Upper lobe of right lung (tissue), 1 donor: ENCODE measurements around the gene HEG1. TPM values are rescaled to one million over a fixed set of nuclear protein-coding genes. Genes with fewer than 3 reads are reported as not detected.

Experiments
- ATAC-seq: fragments of 200-7000 bp; cut with Tn5 transposase; one replicate; pipeline ENCODE4 v1.9.1; 2020; ENCODE audit warnings: mild to moderate bottlenecking, moderate library complexity
- DNase-seq: peaks from one replicate; pipeline ENCODE4 v3.0.0-alpha.2; 2020
- H3K27ac ChIP-seq: fragments of 200-600 bp; one replicate; pipeline ENCODE4 v1.8.0; 2022
- H3K27me3 ChIP-seq: fragments of 200-600 bp; one replicate; pipeline ENCODE4 v1.8.0; 2022; ENCODE audit warnings: mild to moderate bottlenecking
- H3K36me3 ChIP-seq: fragments of 200-600 bp; one replicate; pipeline ENCODE4 v1.8.0; 2022
- H3K4me1 ChIP-seq: fragments of 200-600 bp; one replicate; pipeline ENCODE4 v1.8.0; 2022
- H3K4me3 ChIP-seq: fragments of 200-600 bp; one replicate; pipeline ENCODE4 v1.8.0; 2022; ENCODE audit warnings: mild to moderate bottlenecking
- H3K9me3 ChIP-seq: fragments of 200-600 bp; one replicate; pipeline ENCODE4 v1.8.0; 2022
- intact Hi-C: fragments of 100-400 bp; cut with DNase I; formaldehyde crosslinking; loops from one replicate; pipeline ENCODE4 v1.11.0; 2022
- total RNA-seq: library from RNA; stranded (reverse); fragmentation: NEBNext Ultra II Directional; extraction: Animal tissue kit (Norgen Biotek cat#: 25700); gene quantifications from one replicate; pipeline ENCODE4 v1.2.1, GENCODE V29; 2021
- TF ChIP-seq, protein P1 (sequence below): fragments of 200-600 bp; IDR thresholded peaks from one replicate; pipeline ENCODE4 v1.8.0; 2022; ENCODE audit warnings: antibody characterized with exemption
- donor health status: DM: no; HTN: yes; CAD: no; lungs with severe emphysema.

The HEG1 gene
- total RNA-seq, 1 donor from 2014 or later = 234 TPM

DNA sequence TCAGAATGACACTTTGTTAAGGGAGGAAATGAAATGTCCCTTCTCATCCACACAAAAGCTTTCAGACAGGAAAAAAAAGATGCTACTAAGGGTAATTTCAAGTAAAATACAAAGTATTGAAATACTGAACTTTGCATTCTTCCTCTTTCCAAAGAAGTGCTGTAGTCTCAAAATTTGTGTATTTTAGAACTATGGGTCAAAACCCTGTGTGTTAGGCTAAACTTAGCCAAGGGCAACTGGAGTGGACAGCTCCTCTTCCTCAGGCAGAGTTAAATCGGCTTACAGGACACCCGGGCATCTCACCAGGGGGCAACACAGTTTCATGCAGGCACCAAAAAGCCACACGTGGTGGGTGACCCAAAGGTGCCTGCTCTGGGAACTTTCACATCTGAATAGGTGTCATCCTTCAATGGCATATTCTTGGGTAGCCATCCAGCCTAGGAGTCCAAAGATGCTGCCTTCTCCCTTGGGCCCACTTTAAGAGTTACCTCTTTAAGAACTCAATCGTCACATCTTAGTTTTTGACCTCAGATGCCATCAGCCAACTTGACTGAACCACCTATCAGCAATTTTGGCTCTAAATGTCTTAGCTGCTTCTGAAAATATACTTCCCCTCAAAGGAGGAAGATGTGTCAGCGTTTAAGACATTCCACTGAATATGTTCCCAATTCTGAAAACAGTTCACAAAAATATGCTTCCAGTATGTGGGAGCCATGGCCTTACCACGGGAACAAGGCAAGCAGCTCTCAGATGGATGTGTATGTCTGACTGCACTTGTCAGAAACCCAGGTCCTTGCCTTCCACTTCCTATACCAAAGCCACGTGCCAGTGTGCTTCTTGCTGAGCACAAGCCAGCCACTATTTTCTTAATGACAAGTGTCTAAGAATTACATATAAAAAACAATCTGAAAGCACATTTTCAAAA, 89.0 kb downstream of the HEG1 start:
- intact Hi-C loops = no loop called here
- Histone ChIP-seq H3K9me3 (no peaks in the 10 kb centered on the region), H3K4me3 (no peak overlapping the region), H3K27ac (no peak overlapping the region), H3K4me1 (no peaks in the 10 kb centered on the region), H3K27me3 (no peaks in the 10 kb centered on the region), H3K36me3 (peaks cover 35% of the 10 kb centered on the region)
- TF ChIP-seq, protein P1, sequence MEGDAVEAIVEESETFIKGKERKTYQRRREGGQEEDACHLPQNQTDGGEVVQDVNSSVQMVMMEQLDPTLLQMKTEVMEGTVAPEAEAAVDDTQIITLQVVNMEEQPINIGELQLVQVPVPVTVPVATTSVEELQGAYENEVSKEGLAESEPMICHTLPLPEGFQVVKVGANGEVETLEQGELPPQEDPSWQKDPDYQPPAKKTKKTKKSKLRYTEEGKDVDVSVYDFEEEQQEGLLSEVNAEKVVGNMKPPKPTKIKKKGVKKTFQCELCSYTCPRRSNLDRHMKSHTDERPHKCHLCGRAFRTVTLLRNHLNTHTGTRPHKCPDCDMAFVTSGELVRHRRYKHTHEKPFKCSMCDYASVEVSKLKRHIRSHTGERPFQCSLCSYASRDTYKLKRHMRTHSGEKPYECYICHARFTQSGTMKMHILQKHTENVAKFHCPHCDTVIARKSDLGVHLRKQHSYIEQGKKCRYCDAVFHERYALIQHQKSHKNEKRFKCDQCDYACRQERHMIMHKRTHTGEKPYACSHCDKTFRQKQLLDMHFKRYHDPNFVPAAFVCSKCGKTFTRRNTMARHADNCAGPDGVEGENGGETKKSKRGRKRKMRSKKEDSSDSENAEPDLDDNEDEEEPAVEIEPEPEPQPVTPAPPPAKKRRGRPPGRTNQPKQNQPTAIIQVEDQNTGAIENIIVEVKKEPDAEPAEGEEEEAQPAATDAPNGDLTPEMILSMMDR = no peak
- DNase-seq = no peak
- ATAC-seq = no peak

GRCh38 chr3:124965413-124965812, 90.4 kb downstream of the HEG1 start:
- ATAC-seq = no peak
- H3K27ac ChIP-seq = no peak overlapping the region
- no peak for DNase-seq
- H3K27me3 ChIP-seq = no peaks in the 10 kb centered on the region
- no peak overlapping the region for H3K4me3 ChIP-seq
- intact Hi-C loops = no loop called here
- peaks cover 21% of the 10 kb centered on the region for H3K36me3 ChIP-seq
- H3K9me3 ChIP-seq = no peaks in the 10 kb centered on the region
- TF ChIP-seq, protein P1 = no peak
- H3K4me1 ChIP-seq = no peaks in the 10 kb centered on the region

DNA sequence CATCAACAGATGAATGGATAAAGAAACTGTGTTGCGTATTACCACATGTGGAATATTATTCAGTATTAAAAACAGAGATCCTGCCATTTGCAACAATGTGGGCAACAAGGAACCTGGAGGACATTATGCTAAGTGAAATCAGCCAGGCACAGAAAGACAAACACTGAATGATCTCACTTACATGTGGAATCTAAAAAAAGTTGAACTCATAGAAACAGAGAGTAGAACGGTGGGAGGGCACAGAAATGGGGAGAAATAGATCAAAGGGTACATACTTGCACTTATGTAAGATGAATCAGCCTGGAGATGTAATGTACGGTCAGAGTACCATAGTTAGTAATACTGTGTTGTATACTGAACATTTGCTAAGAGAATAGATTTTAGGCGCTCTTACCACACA, 91.4 kb downstream of the HEG1 start:
- H3K27ac ChIP-seq = no peak overlapping the region
- H3K4me3 ChIP-seq = no peak overlapping the region
- TF ChIP-seq, protein P1 = no peak
- no peaks in the 10 kb centered on the region for H3K27me3 ChIP-seq
- H3K36me3 ChIP-seq = peaks cover 11% of the 10 kb centered on the region
- no peaks in the 10 kb centered on the region for H3K4me1 ChIP-seq
- no peaks in the 10 kb centered on the region for H3K9me3 ChIP-seq
- no peak for DNase-seq
- intact Hi-C loops = no loop called here
- no peak for ATAC-seq

DNA sequence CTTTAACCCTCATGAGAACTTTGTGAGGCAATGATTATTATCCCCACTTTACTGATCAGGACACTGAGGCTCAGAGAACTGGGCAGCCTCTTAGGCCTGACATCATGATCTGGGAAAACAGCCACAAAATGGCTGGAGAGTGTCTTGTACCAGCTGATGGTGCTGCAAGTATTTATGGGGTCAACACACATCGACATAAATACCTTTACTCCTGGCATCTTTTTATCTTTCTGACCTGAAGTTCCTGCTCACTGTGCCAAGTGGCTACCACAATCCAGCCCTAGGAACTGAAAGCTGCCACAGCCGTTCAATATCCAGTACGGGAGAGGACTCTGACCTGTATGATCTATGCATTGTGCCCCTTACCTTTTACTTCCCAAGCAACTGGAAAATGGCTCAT, 92.0 kb downstream of the HEG1 start:
- Histone ChIP-seq H3K9me3 (no peaks in the 10 kb centered on the region), H3K4me1 (no peaks in the 10 kb centered on the region), H3K27ac (no peak overlapping the region), H3K4me3 (no peak overlapping the region), H3K36me3 (peaks cover 4% of the 10 kb centered on the region), H3K27me3 (no peaks in the 10 kb centered on the region)
- intact Hi-C loops = no loop called here
- TF ChIP-seq, protein P1 = no peak
- ATAC-seq (no peak), DNase-seq (no peak)

- Histone ChIP-seq H3K4me3 (no peak overlapping the region), H3K36me3 (no peaks in the 10 kb centered on the region), H3K4me1 (no peaks in the 10 kb centered on the region), H3K27me3 (no peaks in the 10 kb centered on the region), H3K27ac (no peak overlapping the region), H3K9me3 (no peaks in the 10 kb centered on the region)
- DNase-seq (no peak), ATAC-seq (no peak)
- TF ChIP-seq, protein P1 = no peak
- intact Hi-C loops = no loop called here
Measured at GRCh38 chr3:124962403-124962940, 93.3 kb downstream of the HEG1 start.
